ENCODE results near the gene PER3.

The PER3 gene

GRCh38 chr1:7777591-7777990 is 6.5 kb upstream of the PER3 start:
- H3K36me3 ChIP-seq (ENCODE audit: control insufficient read depth in 2 of 2, insufficient read depth in 2 of 2, low read length in 2 of 2): peaks cover 41 to 42% of the 10 kb centered on the region in 2 donors
- H3K4me1 ChIP-seq (ENCODE audit: control insufficient read depth in 2 of 2, insufficient read depth in 2 of 2, low read length in 2 of 2): peaks cover 7 to 8% of the 10 kb centered on the region in 2 donors
- H3K9me3 ChIP-seq (ENCODE audit: control insufficient read depth in 2 of 2, low read length in 2 of 2): no peaks in the 10 kb centered on the region
- H3K4me3 ChIP-seq (ENCODE audit: low read length in 2 of 2): no peak overlapping the region
- no peaks in the 10 kb centered on the region for H3K27me3 ChIP-seq (ENCODE audit: control insufficient read depth in 2 of 2, insufficient read depth in 2 of 2, low read length in 2 of 2)
- H3K9ac ChIP-seq (ENCODE audit: low read depth in 1 of 2, low read length in 2 of 2): no peak overlapping the region
- H3K27ac ChIP-seq (ENCODE audit: low read depth in 2 of 2, low read length in 2 of 2): no peak overlapping the region

GRCh38 chr1:7778133-7778628 is 5.9 kb upstream of the PER3 start:
- Histone ChIP-seq H3K36me3 (ENCODE audit: control insufficient read depth in 2 of 2, insufficient read depth in 2 of 2, low read length in 2 of 2) (peaks cover 40 to 42% of the 10 kb centered on the region in 2 donors), H3K4me3 (ENCODE audit: low read length in 2 of 2) (no peak overlapping the region), H3K27me3 (ENCODE audit: control insufficient read depth in 2 of 2, insufficient read depth in 2 of 2, low read length in 2 of 2) (no peaks in the 10 kb centered on the region), H3K4me1 (ENCODE audit: control insufficient read depth in 2 of 2, insufficient read depth in 2 of 2, low read length in 2 of 2) (peaks cover 13 to 14% of the 10 kb centered on the region in 2 donors), H3K27ac (ENCODE audit: low read depth in 2 of 2, low read length in 2 of 2) (no peak overlapping the region), H3K9ac (ENCODE audit: low read depth in 1 of 2, low read length in 2 of 2) (no peak overlapping the region), H3K9me3 (ENCODE audit: control insufficient read depth in 2 of 2, low read length in 2 of 2) (no peaks in the 10 kb centered on the region)

DNA sequence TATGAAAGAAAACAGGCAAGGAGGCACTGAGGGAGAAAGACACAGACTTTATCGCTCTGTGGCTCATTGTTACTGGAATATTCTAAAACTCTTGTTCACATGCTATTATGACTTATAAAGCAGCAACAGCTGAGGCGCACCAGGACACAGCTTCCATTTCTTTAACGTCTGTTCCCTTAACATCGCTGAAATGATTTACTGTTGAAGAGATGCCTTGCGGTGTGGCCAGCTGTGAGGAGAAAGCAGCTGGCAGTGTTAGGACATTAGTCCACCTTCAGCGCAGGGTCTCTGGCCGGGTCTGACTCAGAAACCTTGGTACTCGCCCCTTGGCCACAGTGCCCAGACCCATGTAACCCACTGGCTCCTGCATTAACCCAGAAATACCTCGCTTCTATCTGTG is 3.1 kb upstream of the PER3 start:
- Histone ChIP-seq H3K4me1 (ENCODE audit: control insufficient read depth in 2 of 2, insufficient read depth in 2 of 2, low read length in 2 of 2) (peaks cover 15% of the 10 kb centered on the region in 2 donors), H3K4me3 (ENCODE audit: low read length in 2 of 2) (no peak overlapping the region), H3K27me3 (ENCODE audit: control insufficient read depth in 2 of 2, insufficient read depth in 2 of 2, low read length in 2 of 2) (no peaks in the 10 kb centered on the region), H3K9me3 (ENCODE audit: control insufficient read depth in 2 of 2, low read length in 2 of 2) (no peaks in the 10 kb centered on the region), H3K9ac (ENCODE audit: low read depth in 1 of 2, low read length in 2 of 2) (no peak overlapping the region), H3K27ac (ENCODE audit: low read depth in 2 of 2, low read length in 2 of 2) (no peak overlapping the region), H3K36me3 (ENCODE audit: control insufficient read depth in 2 of 2, insufficient read depth in 2 of 2, low read length in 2 of 2) (peaks cover 27 to 34% of the 10 kb centered on the region in 2 donors)

DNA sequence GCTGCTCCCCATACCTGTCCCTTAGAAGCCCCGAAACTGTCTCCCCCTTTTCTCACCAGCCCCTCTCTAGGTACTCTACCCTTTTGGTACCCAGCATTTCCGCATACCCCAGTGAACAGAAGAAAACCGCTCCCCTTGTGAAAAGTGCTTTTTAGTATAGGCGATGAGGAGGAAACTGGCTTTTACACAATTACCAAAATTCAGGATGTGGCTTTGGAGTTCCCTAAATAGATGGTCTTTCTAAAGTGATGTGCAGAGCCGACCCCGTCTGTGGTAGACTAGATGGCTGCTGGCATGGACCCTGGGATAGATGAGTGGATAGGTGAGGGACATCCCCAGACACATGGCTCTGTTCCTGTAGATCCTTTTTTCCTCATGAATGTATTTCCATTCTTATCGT is 2.6 kb upstream of the PER3 start:
- Histone ChIP-seq H3K27ac (ENCODE audit: low read depth in 2 of 2, low read length in 2 of 2) (peak overlapping the region; percentile 79 to 80), H3K4me1 (ENCODE audit: control insufficient read depth in 2 of 2, insufficient read depth in 2 of 2, low read length in 2 of 2) (peaks cover 15% of the 10 kb centered on the region in 2 donors), H3K9ac (ENCODE audit: low read depth in 1 of 2, low read length in 2 of 2) (no peak overlapping the region), H3K27me3 (ENCODE audit: control insufficient read depth in 2 of 2, insufficient read depth in 2 of 2, low read length in 2 of 2) (no peaks in the 10 kb centered on the region), H3K36me3 (ENCODE audit: control insufficient read depth in 2 of 2, insufficient read depth in 2 of 2, low read length in 2 of 2) (peaks cover 27 to 34% of the 10 kb centered on the region in 2 donors), H3K4me3 (ENCODE audit: low read length in 2 of 2) (no peak overlapping the region), H3K9me3 (ENCODE audit: control insufficient read depth in 2 of 2, low read length in 2 of 2) (no peaks in the 10 kb centered on the region)

- Histone ChIP-seq H3K9ac (ENCODE audit: low read depth in 1 of 2, low read length in 2 of 2) (peak overlapping the region in 1 of 2 donors; percentile 57), H3K4me1 (ENCODE audit: control insufficient read depth in 2 of 2, insufficient read depth in 2 of 2, low read length in 2 of 2) (peaks cover 15% of the 10 kb centered on the region in 2 donors), H3K4me3 (ENCODE audit: low read length in 2 of 2) (peak overlapping the region; percentile 17 to 27), H3K27ac (ENCODE audit: low read depth in 2 of 2, low read length in 2 of 2) (peak overlapping the region; percentile 79 to 80), H3K9me3 (ENCODE audit: control insufficient read depth in 2 of 2, low read length in 2 of 2) (no peaks in the 10 kb centered on the region), H3K27me3 (ENCODE audit: control insufficient read depth in 2 of 2, insufficient read depth in 2 of 2, low read length in 2 of 2) (no peaks in the 10 kb centered on the region), H3K36me3 (ENCODE audit: control insufficient read depth in 2 of 2, insufficient read depth in 2 of 2, low read length in 2 of 2) (peaks cover 28 to 34% of the 10 kb centered on the region in 2 donors)
Measured at GRCh38 chr1:7781923-7782495, 2.1 kb upstream of the PER3 start.

DNA sequence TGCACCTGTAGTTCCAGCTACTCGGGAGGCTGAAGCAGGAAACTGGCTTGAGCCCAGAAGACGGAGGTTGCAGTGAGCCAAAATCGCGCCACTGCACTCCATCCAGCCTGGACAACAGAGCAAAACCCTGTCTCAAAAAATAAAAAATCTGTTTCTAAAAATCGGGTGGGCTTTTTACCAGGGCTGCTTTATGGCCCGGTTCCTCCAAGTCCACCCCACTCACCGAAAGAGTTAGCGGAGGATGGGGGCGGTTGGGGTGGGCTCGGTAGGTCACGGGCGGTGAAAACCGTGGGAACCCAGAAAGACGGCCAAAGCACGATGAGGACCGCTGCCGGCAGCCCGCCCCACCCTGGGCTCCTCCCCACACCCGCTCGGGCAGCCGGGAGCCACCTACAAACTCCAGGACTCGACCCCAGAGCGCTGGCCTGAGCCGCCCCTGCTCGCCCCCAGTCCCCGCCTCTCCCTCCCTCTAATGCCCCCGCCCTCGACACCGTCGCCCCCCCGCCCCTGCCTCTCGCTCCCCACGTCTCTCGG is 846 bp upstream of the PER3 start:
- peaks cover 16 to 22% of the 10 kb centered on the region in 2 donors for H3K36me3 ChIP-seq (ENCODE audit: control insufficient read depth in 2 of 2, insufficient read depth in 2 of 2, low read length in 2 of 2)
- peak overlapping the region; percentile 79 to 80 for H3K27ac ChIP-seq (ENCODE audit: low read depth in 2 of 2, low read length in 2 of 2)
- H3K4me1 ChIP-seq (ENCODE audit: control insufficient read depth in 2 of 2, insufficient read depth in 2 of 2, low read length in 2 of 2): peaks cover 15% of the 10 kb centered on the region in 2 donors
- peak overlapping the region; percentile 47 to 57 for H3K9ac ChIP-seq (ENCODE audit: low read depth in 1 of 2, low read length in 2 of 2)
- no peaks in the 10 kb centered on the region for H3K9me3 ChIP-seq (ENCODE audit: control insufficient read depth in 2 of 2, low read length in 2 of 2)
- no peaks in the 10 kb centered on the region for H3K27me3 ChIP-seq (ENCODE audit: control insufficient read depth in 2 of 2, insufficient read depth in 2 of 2, low read length in 2 of 2)
- peak overlapping the region; percentile 60 to 74 for H3K4me3 ChIP-seq (ENCODE audit: low read length in 2 of 2)

DNA sequence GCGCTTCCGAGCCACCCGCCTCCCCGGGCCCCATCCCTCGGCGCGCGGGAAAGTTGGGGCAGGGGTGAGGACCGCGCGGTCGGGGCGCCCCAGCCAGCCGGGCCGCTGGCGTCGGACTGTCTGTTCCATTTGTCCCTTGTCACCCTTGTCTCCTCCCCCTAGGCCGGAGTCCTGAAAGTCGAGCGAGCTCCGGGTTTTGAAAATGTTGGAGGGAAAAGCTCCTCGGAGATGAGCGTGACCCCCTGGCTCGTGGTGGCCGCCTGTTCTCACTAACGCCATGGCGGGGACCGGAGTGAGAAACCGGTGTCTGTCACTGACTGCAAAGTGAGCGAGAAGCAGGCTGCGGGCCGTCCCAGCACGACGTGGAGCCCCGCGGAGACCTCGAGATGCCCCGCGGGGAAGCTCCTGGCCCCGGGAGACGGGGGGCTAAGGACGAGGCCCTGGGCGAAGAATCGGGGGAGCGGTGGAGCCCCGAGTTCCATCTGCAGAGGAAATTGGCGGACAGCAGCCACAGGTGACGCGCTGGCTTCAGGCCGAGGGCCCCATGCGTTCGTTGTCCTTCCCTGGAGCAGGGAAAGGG is 491 bp downstream of the PER3 start:
- Histone ChIP-seq H3K27ac (ENCODE audit: low read depth in 2 of 2, low read length in 2 of 2) (peak overlapping the region; percentile 72 to 74), H3K4me3 (ENCODE audit: low read length in 2 of 2) (peak overlapping the region; percentile 55 to 63), H3K9me3 (ENCODE audit: control insufficient read depth in 2 of 2, low read length in 2 of 2) (no peaks in the 10 kb centered on the region), H3K9ac (ENCODE audit: low read depth in 1 of 2, low read length in 2 of 2) (peak overlapping the region; percentile 32 to 65), H3K27me3 (ENCODE audit: control insufficient read depth in 2 of 2, insufficient read depth in 2 of 2, low read length in 2 of 2) (no peaks in the 10 kb centered on the region), H3K4me1 (ENCODE audit: control insufficient read depth in 2 of 2, insufficient read depth in 2 of 2, low read length in 2 of 2) (peaks cover 15% of the 10 kb centered on the region in 2 donors), H3K36me3 (ENCODE audit: control insufficient read depth in 2 of 2, insufficient read depth in 2 of 2, low read length in 2 of 2) (peaks cover 17 to 19% of the 10 kb centered on the region in 2 donors)

- Histone ChIP-seq H3K9ac (ENCODE audit: low read depth in 1 of 2, low read length in 2 of 2) (no peak overlapping the region), H3K36me3 (ENCODE audit: control insufficient read depth in 2 of 2, insufficient read depth in 2 of 2, low read length in 2 of 2) (peaks cover 15 to 17% of the 10 kb centered on the region in 2 donors), H3K4me1 (ENCODE audit: control insufficient read depth in 2 of 2, insufficient read depth in 2 of 2, low read length in 2 of 2) (peaks cover 15% of the 10 kb centered on the region in 2 donors)
Measured at GRCh38 chr1:7785108-7785507, 1.0 kb downstream of the PER3 start.

GRCh38 chr1:7786795-7787194 is 2.7 kb downstream of the PER3 start:
- peaks cover 11 to 13% of the 10 kb centered on the region in 2 donors for H3K4me1 ChIP-seq (ENCODE audit: control insufficient read depth in 2 of 2, insufficient read depth in 2 of 2, low read length in 2 of 2)

More at GRCh38 chr1:7785108-7785507, 1.0 kb downstream of the PER3 start:
- Histone ChIP-seq H3K27me3 (ENCODE audit: control insufficient read depth in 2 of 2, insufficient read depth in 2 of 2, low read length in 2 of 2) (no peaks in the 10 kb centered on the region), H3K4me3 (ENCODE audit: low read length in 2 of 2) (peak overlapping the region; percentile 55 to 63), H3K27ac (ENCODE audit: low read depth in 2 of 2, low read length in 2 of 2) (no peak overlapping the region), H3K9me3 (ENCODE audit: control insufficient read depth in 2 of 2, low read length in 2 of 2) (no peaks in the 10 kb centered on the region)

GRCh38 chr1:7789828-7790227 is 5.7 kb downstream of the PER3 start:
- no peaks in the 10 kb centered on the region for H3K27me3 ChIP-seq (ENCODE audit: control insufficient read depth in 2 of 2, insufficient read depth in 2 of 2, low read length in 2 of 2)
- H3K27ac ChIP-seq (ENCODE audit: low read depth in 2 of 2, low read length in 2 of 2): no peak overlapping the region
- H3K36me3 ChIP-seq (ENCODE audit: control insufficient read depth in 2 of 2, insufficient read depth in 2 of 2, low read length in 2 of 2): peaks cover 11 to 12% of the 10 kb centered on the region in 2 donors
- no peak overlapping the region for H3K9ac ChIP-seq (ENCODE audit: low read depth in 1 of 2, low read length in 2 of 2)
- H3K9me3 ChIP-seq (ENCODE audit: control insufficient read depth in 2 of 2, low read length in 2 of 2): no peaks in the 10 kb centered on the region
- H3K4me3 ChIP-seq (ENCODE audit: low read length in 2 of 2): no peak overlapping the region
- no peaks in the 10 kb centered on the region for H3K4me1 ChIP-seq (ENCODE audit: control insufficient read depth in 2 of 2, insufficient read depth in 2 of 2, low read length in 2 of 2)

More at GRCh38 chr1:7786795-7787194, 2.7 kb downstream of the PER3 start:
- Histone ChIP-seq H3K4me3 (ENCODE audit: low read length in 2 of 2) (no peak overlapping the region), H3K27me3 (ENCODE audit: control insufficient read depth in 2 of 2, insufficient read depth in 2 of 2, low read length in 2 of 2) (no peaks in the 10 kb centered on the region), H3K9me3 (ENCODE audit: control insufficient read depth in 2 of 2, low read length in 2 of 2) (no peaks in the 10 kb centered on the region), H3K9ac (ENCODE audit: low read depth in 1 of 2, low read length in 2 of 2) (no peak overlapping the region), H3K36me3 (ENCODE audit: control insufficient read depth in 2 of 2, insufficient read depth in 2 of 2, low read length in 2 of 2) (peaks cover 6 to 11% of the 10 kb centered on the region in 2 donors), H3K27ac (ENCODE audit: low read depth in 2 of 2, low read length in 2 of 2) (no peak overlapping the region)

Data from mucosa of rectum (tissue), 2 donors.